Astrocyte of the hippocampus (primary cell): ENCODE results near the gene EFCAB14.
"Not testable (repeated sequence)": the region's sequence is repeated elsewhere in the genome, so short reads cannot be mapped to it uniquely, and the experiment has no call there.

ENCODE experiments used
- DNase-seq: peaks from one replicate; pipeline ENCODE4 v3.0.0; 2011; ENCODE audit warnings: low read depth, low spot score

Gene EFCAB14

GRCh38 chr1:46686255-46686654, 32.7 kb downstream of the EFCAB14 start:
- no peak for DNase-seq

- DNase-seq, result no peak
These were observed 34.2 kb downstream of the EFCAB14 start for GRCh38 chr1:46684670-46685069.

- DNase-seq, result no peak
These were observed 36.9 kb downstream of the EFCAB14 start for GRCh38 chr1:46682064-46682463.

GRCh38 chr1:46681333-46682034, 37.4 kb downstream of the EFCAB14 start:
- DNase-seq, result no peak

- no peak for DNase-seq
These were observed 38.9 kb downstream of the EFCAB14 start for GRCh38 chr1:46679789-46680573.

GRCh38 chr1:46677339-46677738, 41.6 kb downstream of the EFCAB14 start:
- no peak for DNase-seq

GRCh38 chr1:46676531-46676930, 42.4 kb downstream of the EFCAB14 start:
- no peak for DNase-seq

- DNase-seq, result no peak
These were observed 43.2 kb downstream of the EFCAB14 start for GRCh38 chr1:46675549-46676314.

GRCh38 chr1:46673749-46674182, 45.1 kb downstream of the EFCAB14 start:
- peak; percentile 35 for DNase-seq

GRCh38 chr1:46672696-46673095, 46.2 kb downstream of the EFCAB14 start:
- DNase-seq, result no peak

GRCh38 chr1:46671554-46671953, 47.4 kb downstream of the EFCAB14 start, which contains the start of gene TEX38:
Gene TEX38, plus strand, starts transcription at chr1:46671854. Its CDS starts 81 bp downstream, at chr1:46671935.
- no peak for DNase-seq

GRCh38 chr1:46670134-46670533, 48.8 kb downstream of the EFCAB14 start:
- no peak for DNase-seq

GRCh38 chr1:46667782-46668760, 50.8 kb downstream of the EFCAB14 start, which contains the start of gene ATPAF1:
Gene ATPAF1, minus strand, starts transcription at chr1:46668364. Its CDS starts 42 bp downstream, at chr1:46668322.
- peak; percentile 87 for DNase-seq

GRCh38 chr1:46665983-46666382, 52.9 kb downstream of the EFCAB14 start:
- no peak for DNase-seq

- not testable (repeated sequence) for DNase-seq
These were observed 56.0 kb downstream of the EFCAB14 start for GRCh38 chr1:46662919-46663318.

- not testable (repeated sequence) for DNase-seq
These were observed 58.8 kb downstream of the EFCAB14 start for GRCh38 chr1:46660116-46660515.

- DNase-seq, result no peak
These were observed 59.5 kb downstream of the EFCAB14 start for GRCh38 chr1:46659307-46659870.

- DNase-seq, result no peak
These were observed 61.1 kb downstream of the EFCAB14 start for GRCh38 chr1:46657775-46658174.

- no peak for DNase-seq
These were observed 62.3 kb downstream of the EFCAB14 start for GRCh38 chr1:46656643-46657042.

- DNase-seq, result no peak
These were observed 63.1 kb downstream of the EFCAB14 start for GRCh38 chr1:46655848-46656247.
